SW 1271 (cell line): ENCODE results near the gene CDK4.
"Not testable (repeated sequence)": the region's sequence is repeated elsewhere in the genome, so short reads cannot be mapped to it uniquely, and the experiment has no call there.

Experiments
- DNase-seq, 2 experiments: peaks; one replicate each; lab custom pipeline; 2025; lab: John Stamatoyannopoulos, UW

CDK4 gene

GRCh38 chr12:57751788-57752667 is at the start of gene CDK4:
Gene CDK4 (minus strand): TSS chr12:57752310. CDS start chr12:57751717, 593 bp downstream.
- DNase-seq, result peak; percentile 97 to 99

DNA sequence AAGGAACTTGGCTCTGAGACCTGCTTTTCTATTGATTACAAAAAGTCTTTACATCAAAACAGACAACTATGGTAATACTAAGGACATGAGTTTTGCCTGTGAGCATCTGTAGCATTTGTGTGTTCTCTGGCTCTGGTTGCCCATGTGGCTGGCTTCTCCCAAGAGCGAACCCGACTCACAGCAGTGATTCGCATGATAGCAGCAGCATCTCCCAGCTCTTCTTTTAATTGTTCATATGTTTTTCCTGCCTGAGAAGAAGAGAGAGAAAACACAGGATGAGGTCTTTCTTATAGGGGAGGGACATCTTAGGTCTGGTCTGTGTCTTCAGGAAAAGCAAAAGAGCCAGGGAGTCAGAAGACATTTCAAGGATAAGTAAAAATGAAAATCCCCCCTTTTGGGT is 48.9 kb upstream of the CDK4 start:
- DNase-seq, result no peak

GRCh38 chr12:57797933-57798332 is 45.8 kb upstream of the CDK4 start:
- DNase-seq, result no peak

DNA sequence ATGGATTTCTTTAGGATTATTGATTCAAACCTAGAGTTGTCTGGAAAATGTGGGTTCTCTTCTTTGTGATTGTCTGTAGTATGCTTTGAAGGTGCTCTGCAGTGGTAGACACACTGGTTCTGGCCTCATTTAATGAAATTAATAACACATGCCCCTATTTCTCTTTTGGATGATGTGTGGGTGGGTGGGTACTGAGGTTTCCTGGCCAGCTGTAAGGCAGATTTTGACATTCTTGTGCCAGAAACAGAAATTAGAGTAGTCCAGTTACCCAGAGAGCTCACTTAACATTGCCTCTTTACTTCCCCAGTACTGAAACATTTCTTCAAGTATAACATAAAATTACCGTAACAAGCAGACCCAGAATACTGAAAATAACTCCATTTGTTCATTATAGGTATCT is 44.9 kb upstream of the CDK4 start:
- DNase-seq, result no peak

- peak in 1 of 2 experiments; percentile 44 for DNase-seq
These were observed 43.2 kb upstream of the CDK4 start for GRCh38 chr12:57795354-57795753.

- DNase-seq, result peak; percentile 28 to 59
These were observed 41.8 kb upstream of the CDK4 start for GRCh38 chr12:57793920-57794319.

- DNase-seq, result no peak
These were observed 31.8 kb upstream of the CDK4 start for GRCh38 chr12:57783861-57784260.

GRCh38 chr12:57783466-57783801 is 31.3 kb upstream of the CDK4 start:
- no peak for DNase-seq

DNA sequence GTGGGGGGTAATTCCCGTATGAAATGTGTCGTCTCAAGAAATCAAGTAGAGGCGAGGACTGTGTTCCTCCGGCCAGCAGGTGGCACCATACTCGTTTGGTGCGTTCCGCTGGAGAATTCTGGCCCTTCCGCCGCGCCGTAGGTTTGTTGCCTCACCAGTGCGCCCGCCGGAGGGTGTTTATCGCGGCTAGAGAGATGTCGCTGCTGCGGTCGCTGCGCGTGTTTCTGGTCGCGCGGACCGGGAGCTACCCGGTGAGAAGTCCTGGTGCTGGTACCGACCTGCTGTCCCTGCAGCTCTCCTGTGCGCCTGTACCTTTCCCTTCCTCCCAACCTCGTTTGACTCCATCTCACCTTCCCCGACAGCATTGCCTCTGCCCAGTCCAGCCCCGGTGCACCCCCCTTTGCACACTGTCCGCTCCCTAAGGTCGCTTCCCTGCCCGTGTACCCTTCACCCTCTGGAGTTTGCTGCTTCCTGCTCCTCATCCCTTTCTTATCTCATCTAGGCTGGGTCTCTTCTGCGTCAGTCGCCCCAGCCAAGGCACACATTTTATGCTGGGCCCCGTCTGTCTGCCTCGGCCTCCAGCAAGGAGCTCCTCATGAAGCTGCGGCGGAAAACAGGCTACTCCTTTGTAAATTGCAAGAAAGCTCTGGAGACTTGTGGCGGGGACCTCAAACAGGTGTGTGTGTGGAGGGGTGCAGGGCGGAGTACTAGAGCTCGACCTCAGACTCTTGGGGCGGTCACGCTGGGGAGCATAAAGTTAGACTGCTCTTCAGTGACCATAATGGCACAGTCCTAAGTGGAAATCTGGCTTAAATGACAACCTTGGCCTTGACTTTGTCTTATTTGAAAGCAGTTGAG is 30.7 kb upstream of the CDK4 start, which contains the start of gene TSFM:
Gene TSFM, plus strand, starts transcription at position 180 of the 858 bp plus-strand sequence. Its CDS starts 15 bp downstream, at position 195.
- DNase-seq, result peak; percentile 80 to 90

- DNase-seq, result no peak
These were observed 30.1 kb upstream of the CDK4 start for GRCh38 chr12:57782243-57782607.

DNA sequence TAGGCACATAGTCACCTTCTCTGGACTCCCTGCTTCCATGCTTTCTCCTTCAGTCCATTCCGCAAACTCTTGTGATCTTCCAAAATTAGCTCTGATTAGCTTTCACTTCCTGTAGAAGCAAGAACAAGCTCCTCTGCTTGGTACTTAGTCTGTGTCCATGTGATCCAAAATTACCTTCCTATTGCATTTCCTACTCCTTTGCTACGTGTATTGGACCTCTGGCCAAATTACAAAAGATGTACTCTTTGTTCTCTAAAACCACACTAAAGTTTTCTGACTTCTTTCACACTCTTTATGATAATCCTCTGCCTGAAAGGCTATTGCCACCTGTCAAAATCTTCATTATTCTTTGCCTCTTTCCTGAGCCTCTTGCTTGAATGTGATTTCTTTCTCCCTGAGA is 29.7 kb upstream of the CDK4 start:
- DNase-seq, result no peak

DNA sequence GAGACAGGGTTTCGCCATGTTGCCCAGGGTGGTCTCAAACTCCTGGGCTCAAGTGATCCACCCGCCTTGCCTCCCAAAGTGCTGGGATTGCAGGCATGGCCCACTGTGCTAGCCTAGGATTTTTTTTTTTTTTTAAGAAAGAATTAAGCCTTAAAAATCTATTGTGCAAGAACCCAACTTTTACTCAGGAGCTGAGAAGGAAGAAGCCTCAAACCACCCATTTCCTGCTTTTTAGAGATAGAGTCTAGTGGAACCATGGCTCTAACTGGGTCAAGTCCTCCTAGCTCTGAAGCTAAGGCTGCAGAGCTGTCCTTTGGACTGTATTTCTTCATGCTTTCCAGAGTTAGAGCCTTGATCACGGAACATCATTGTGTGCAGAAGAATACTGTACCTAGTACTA is 29.1 kb upstream of the CDK4 start:
- no peak for DNase-seq

- DNase-seq, result no peak
These were observed 28.3 kb upstream of the CDK4 start for GRCh38 chr12:57780284-57780897.

DNA sequence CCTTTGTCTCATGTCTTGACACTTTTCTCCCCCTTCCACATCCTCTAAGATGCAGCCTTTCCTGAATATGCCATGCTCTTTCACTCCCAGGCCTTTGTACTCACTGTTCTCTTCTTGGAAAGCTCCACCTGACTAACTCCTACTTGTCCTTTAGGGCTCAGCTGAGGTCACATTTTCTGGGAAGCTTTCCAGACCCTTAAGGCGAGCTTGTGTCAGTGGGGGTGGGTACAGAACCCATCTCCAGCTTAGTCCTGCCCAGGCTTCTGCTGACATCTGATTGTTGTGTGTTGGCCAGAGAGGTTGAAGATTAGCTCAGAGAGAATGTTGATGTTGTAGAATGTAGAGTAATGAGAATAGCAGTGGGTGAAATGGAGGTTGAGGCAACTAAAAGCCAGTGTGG is 27.6 kb upstream of the CDK4 start:
- DNase-seq, result no peak

DNA sequence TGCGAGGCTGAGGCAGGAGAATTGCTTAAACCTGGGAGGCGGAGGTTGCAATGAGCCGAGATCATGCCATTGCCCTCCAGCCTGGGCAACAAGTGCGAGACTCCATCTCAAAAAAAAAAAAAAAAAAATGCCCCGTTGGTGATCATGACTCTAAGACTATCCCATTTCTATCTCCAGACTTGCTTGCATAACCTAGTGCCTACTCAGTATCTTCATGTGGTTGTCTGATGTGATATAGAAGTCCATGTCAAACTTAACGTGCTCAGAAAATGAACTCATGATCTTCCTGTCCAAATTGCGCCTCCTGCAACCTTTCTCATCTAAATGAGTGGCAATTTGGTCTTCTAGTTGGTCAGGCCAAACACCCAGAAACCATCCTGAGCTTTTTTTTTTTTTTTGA is 25.8 kb upstream of the CDK4 start:
- no peak for DNase-seq

DNA sequence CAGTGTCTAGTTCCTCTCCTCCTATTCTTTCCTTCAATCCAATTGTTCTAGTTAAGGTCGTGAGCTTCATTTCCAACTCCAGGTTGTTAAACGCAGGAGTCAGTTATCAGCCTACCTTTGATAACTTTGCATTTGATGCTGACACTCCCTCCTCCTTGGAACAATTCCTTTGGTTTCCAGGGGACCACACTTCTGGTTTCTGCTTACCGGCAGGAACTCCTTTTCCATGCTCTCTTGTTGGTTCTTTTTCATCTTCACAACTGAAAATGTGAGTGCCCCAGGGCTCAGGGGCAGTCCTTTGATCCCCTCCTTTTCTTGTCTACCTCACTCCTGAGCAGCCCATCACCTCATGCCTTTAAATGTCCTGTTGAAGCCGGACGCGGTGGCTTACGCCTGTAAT is 25.3 kb upstream of the CDK4 start:
- DNase-seq, result no peak

DNA sequence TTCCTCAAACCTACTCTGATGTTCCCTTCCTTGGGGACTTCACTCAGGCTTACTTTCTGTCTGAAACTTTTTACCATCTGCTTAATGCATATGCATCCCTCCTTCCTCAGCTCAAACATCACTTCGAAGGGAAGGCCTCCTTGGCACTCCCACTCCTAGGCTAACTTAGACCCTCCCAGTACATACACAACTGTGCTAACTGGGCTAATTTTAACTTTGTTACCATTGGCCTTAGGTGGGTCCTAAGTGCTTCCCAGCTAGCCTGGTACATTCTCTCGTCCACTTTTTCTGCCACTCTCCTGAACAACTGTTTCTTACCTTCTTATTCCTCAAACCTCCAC is 24.1 kb upstream of the CDK4 start:
- DNase-seq, result no peak

- DNase-seq, result no peak
These were observed 23.6 kb upstream of the CDK4 start for GRCh38 chr12:57775563-57776246.

- no peak for DNase-seq
These were observed 22.9 kb upstream of the CDK4 start for GRCh38 chr12:57775044-57775443.

- DNase-seq, result not testable (repeated sequence)
These were observed 22.5 kb upstream of the CDK4 start for GRCh38 chr12:57774634-57775033.

GRCh38 chr12:57772429-57773322 is 20.6 kb upstream of the CDK4 start, which contains the start of gene EEF1AKMT3:
Gene EEF1AKMT3 (plus strand): TSS chr12:57772614. CDS start chr12:57772725, 111 bp downstream.
- peak; percentile 76 to 79 for DNase-seq
